CD4-positive, alpha-beta T cell treated with Interferon alpha-2 for 1 hour (primary cell): ENCODE measurements around the gene ZNF223.

Experiments
- DNase-seq, 2 donors: peaks; one replicate each; pipeline ENCODE4 v3.0.0-alpha.2; 2020 to 2022

The ZNF223 gene

GRCh38 chr19:44051650-44052402 lies at the start of gene ZNF223:
Gene ZNF223, plus strand, starts transcription at chr19:44052036. Its CDS starts 3,141 bp downstream, at chr19:44055177.
- peak; percentile 70 to 76 for DNase-seq

GRCh38 chr19:44002212-44002565 lies 49.6 kb upstream of the ZNF223 start:
- no peak for DNase-seq

GRCh38 chr19:44002566-44003460 lies 49.0 kb upstream of the ZNF223 start, which contains the start of gene ZNF230:
Gene ZNF230, plus strand, starts transcription at chr19:44002957. Its CDS starts 4,122 bp downstream, at chr19:44007079.
- DNase-seq = peak; percentile 90 to 93

- peak in 1 of 2 donors; percentile 28 for DNase-seq
Observed at GRCh38 chr19:44003461-44004009, 48.3 kb upstream of the ZNF223 start.

- DNase-seq = no peak
Observed at GRCh38 chr19:44005973-44006372, 45.9 kb upstream of the ZNF223 start.

GRCh38 chr19:44007473-44007872 lies 44.4 kb upstream of the ZNF223 start:
- no peak for DNase-seq

- no peak for DNase-seq
Observed at GRCh38 chr19:44010468-44010867, 41.4 kb upstream of the ZNF223 start.

GRCh38 chr19:44019498-44019897 lies 32.3 kb upstream of the ZNF223 start:
- DNase-seq = no peak

- DNase-seq = no peak
Observed at GRCh38 chr19:44021221-44021620, 30.6 kb upstream of the ZNF223 start.

GRCh38 chr19:44024900-44025216 lies 27.0 kb upstream of the ZNF223 start:
- no peak for DNase-seq

- peak; percentile 85 to 86 for DNase-seq
Observed at GRCh38 chr19:44025217-44025936, 26.5 kb upstream of the ZNF223 start, which contains the start of gene ZNF222. Gene ZNF222, plus strand, starts transcription at chr19:44025379. Its CDS starts 58 bp downstream, at chr19:44025437.

- DNase-seq = no peak
Observed at GRCh38 chr19:44026622-44027021, 25.2 kb upstream of the ZNF223 start.

GRCh38 chr19:44032001-44032610 lies 19.7 kb upstream of the ZNF223 start:
- no peak for DNase-seq

GRCh38 chr19:44042147-44042546 lies 9.7 kb upstream of the ZNF223 start:
- DNase-seq = no peak

- DNase-seq = peak in 1 of 2 donors; percentile 34
Observed at GRCh38 chr19:44050740-44051649, 841 bp upstream of the ZNF223 start.

- DNase-seq = no peak
Observed at GRCh38 chr19:44055870-44056269, 4.0 kb downstream of the ZNF223 start.

GRCh38 chr19:44059229-44059628 lies 7.4 kb downstream of the ZNF223 start:
- DNase-seq = no peak

- DNase-seq = no peak
Observed at GRCh38 chr19:44061038-44061437, 9.2 kb downstream of the ZNF223 start.

- no peak for DNase-seq
Observed at GRCh38 chr19:44066305-44066704, 14.5 kb downstream of the ZNF223 start.

- DNase-seq = no peak
Observed at GRCh38 chr19:44069415-44069814, 17.6 kb downstream of the ZNF223 start.

GRCh38 chr19:44071824-44072542 lies 20.1 kb downstream of the ZNF223 start, which contains the start of gene ZNF284:
Gene ZNF284, plus strand, starts transcription at chr19:44072159. Its CDS starts 4,231 bp downstream, at chr19:44076390.
- peak; percentile 89 to 92 for DNase-seq
